Activated CD4-positive, alpha-beta T cell treated with anti-CD3 and anti-CD28 coated beads, Interleukin-2, Interleukin-6, amounts not matched to agents 100 ng/mL and 50 ng/mL, durations not matched to agents 16 hours and 8 hours (primary cell): ENCODE results near the gene POLR1H.

ENCODE experiments used
- DNase-seq: peaks from one replicate; pipeline ENCODE4 v3.0.0-alpha.2; 2020

The POLR1H gene

DNA sequence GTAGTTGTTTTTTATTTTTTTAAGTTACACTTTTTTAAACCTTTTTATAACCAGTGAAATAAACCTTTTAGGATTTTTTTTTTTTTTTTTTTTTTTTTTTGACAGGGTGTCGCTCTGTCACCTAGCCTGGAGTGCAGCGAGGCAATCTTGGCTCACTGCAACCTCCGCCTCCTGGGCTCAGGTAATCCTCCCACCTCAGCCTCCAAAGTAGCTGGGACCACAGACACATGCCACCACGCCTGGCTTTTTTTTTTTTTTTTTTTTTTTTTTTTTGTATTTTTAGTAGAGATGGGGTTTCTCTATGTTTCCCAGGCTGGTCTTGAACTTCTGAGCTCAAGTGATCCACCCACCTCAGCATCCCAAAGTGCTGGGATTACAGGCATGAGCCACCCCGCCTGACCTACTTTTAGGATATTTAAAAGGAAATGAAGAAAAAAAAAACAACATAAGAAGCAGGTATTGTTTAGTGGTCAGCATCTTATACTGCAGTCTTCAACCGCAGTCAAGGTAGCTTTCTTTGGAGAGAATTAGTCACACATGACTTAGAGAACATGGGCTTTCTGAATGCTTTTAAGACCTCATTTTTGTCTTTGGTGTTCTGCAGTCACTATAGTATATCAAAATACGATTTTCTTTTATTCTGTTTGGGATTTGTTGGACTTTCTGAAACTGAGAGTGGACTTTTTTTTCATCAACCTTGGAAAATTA is 1.6 kb downstream of the POLR1H start:
- peak; percentile 40 for DNase-seq

DNA sequence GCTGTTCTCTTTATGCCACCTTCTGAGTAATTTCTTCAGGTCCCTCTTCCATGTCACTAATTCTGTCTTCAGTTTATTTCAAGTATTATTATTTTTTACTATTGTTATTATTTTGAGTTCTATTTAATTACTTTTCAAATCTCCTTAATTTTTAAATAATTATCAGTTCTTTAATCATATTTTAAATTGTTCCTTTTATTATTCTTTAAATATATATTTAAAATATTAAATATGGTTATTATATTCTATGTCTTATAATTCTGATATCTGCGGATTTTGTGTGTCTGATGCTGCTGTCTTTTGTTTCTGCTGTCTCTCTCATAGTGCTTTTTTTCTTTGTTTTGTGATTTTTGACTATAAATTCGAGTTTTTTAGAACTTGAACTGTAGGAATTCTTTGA is 2.2 kb downstream of the POLR1H start:
- DNase-seq = no peak

DNA sequence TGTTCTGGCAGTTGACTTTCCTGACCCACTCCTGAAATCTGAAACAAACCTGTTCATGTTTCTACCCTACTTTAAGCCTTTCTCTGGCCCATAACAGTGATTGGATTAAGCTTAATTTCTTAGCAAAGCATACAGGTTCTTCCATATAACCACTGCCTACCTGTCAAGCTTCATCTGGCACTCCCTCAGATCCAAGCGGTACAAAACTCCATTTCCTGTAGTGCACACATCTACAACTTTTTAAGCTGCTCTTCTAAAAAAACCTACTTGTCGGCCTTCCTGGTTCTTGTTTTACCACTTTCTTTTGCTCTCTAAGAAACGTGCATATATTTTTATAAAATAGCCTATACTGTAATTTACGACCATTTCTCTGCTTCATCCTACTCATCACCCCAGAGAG is 5.0 kb downstream of the POLR1H start:
- DNase-seq = no peak

DNA sequence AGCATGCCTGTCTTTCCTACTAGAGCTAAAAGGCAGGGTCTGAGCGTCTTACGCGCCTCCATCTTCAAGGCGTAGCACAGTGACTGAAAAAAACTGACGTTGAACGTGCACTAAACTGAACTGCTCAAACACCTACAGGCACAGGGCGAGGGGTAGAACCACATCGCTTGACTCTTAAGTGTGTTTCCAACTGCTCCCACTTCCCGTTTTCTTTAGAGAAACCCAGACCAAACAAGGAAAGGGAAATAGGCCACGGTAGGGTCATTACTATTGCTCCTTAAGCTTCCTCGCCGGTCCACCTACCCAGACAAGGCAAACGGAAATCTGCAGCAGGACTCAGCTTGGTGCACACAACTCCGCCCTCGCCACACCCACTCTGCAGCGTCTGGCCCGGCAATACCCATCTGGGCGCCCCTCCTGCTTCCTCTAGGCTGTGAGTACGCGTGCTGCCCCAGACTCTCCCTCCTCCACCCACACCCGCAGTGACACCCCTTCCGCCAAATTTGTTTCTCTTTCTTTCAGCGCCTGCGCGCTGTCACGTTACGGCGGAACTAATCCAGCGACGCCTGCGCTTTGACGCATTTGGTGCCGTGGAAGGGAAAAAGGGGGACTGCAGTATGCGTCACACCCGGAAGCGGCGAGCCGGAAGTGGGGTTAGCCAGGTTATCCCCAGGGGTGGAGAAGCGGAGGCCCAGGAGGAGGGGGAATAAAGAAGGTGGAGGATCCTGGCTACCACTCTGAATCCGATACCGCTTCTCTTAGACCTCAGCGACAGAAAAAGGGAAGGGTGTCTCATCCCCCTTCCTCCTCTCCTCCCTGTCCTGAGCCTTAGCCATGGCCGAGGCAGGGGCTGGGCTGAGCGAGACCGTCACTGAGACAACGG is 5.8 kb downstream of the POLR1H start, which contains the start of gene PPP1R11:
TSS of gene PPP1R11 (plus strand) at position 622 of the 883 bp plus-strand sequence. CDS start at position 835, 213 bp downstream.
- DNase-seq = peak; percentile 99

DNA sequence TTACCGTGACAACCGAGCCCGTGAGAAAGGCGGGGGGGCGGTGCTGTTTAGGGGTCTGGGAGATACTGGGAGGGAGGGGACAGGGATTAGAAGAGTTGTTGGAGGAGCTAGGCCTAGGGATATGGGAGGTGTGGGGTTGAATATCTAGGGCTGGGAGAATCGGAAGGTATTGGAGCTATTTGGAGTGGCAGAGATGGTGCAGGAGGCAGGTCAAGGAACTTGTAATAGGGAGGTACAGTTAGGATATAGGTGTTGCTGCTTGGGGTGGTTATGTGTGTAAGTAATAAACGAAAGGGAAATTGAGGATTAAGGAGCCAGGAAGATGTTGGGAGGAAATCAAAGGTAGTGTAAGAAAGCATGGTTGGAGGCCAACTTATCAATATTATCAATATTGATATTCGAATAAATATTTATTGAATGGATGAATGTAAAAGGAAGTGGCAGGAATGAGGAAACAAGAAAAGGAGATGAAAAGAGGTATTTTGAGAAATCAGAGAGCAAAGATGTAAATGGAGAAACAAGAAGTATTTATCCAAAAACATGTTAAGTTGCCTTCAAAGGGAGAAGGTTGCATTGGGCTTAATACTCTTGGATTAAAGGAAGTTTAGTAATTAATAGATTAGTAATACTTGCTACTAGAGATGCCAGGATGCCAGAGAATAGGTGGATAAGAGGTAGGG is 6.5 kb downstream of the POLR1H start:
- no peak for DNase-seq

DNA sequence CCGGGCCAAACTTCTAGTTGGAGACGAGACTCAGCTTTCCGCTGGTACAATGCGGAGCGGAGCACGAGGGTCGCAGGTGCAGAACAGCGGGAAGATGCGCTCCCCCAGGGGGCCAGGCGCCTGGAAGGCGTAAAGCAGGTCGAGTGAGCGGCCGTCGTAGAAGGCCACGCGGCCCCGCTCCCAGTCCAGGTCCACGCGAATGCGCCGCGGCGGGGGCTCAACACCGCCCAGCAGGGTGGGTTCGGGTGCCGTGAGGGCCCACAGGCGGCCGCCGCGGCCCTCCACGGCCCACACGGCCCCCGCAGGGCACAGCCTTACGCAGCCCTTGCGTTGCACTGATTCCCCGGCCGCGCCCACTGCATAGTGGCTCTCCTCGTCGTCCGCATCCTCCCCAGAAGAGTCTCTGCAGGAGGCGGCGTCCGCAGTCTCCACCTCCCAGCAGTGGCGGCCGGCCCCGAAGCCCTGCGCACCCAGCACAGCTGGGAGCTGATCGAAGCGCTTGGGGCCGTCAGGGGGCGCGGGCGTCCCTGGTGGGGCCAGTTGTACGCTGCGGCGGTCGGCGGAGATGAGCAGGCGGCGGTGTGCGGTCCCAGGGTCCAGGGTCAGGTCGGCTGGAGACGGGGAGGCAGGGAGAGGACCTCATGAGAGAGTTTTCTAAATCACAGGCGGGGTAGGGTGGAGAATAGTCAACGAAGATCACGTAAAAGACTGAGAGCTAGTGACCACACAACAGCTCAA is 10.2 kb downstream of the POLR1H start:
- DNase-seq = peak; percentile 22

DNA sequence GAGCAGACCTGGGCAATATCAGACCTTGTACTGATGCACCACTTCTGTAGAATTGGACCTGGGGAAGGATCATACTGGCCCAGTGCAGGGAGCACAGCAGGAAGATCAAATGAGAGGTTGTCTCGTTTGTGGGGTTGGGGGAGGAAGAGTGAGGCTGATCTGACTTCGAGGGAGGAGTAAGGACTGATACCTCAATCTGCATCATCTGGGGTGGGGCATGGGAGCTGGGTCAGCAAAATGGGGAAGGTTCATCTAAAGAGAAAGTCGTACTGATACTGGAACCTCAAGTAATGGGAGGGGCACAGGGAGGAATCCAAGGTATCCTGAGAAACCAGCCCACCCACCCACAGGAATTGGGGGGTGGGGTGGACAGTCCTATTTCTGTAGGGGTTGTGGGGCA is 10.8 kb downstream of the POLR1H start:
- DNase-seq = no peak

DNA sequence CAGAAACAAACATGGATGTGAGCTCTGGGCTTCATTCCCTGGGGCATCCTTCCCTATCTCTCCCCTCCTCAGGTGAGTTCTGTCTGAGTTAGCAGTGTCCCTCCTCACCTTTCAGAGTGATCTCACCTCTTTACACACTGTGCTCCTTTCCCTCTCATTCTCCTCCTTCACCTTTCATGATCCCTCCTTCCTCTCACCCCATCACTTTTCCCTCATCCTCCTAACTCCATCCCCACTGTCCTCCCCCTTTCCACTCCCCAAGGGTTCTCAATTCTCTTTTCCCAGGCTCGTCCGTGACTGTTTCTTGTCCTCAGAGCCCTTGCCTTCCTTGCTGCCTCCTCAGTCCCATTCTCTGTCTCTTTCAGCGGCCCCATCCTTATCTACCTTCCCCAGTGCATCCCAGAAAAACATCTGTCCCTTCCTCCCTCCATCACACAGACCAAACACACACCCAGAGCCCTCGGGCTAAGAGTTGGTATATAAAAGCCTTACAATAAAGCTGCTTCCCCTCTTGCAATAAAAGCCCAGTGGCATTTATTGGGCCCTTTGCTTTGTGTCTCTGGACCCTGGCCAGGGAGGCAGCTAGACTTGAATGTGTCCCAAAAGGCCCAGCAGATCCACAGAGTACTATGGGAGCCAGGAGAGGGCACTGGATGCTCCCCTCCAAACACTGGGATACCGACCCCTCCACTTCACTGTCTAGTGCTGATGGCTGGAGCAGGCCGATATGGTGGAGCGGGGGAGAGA is 12.6 kb downstream of the POLR1H start:
- DNase-seq = no peak

DNA sequence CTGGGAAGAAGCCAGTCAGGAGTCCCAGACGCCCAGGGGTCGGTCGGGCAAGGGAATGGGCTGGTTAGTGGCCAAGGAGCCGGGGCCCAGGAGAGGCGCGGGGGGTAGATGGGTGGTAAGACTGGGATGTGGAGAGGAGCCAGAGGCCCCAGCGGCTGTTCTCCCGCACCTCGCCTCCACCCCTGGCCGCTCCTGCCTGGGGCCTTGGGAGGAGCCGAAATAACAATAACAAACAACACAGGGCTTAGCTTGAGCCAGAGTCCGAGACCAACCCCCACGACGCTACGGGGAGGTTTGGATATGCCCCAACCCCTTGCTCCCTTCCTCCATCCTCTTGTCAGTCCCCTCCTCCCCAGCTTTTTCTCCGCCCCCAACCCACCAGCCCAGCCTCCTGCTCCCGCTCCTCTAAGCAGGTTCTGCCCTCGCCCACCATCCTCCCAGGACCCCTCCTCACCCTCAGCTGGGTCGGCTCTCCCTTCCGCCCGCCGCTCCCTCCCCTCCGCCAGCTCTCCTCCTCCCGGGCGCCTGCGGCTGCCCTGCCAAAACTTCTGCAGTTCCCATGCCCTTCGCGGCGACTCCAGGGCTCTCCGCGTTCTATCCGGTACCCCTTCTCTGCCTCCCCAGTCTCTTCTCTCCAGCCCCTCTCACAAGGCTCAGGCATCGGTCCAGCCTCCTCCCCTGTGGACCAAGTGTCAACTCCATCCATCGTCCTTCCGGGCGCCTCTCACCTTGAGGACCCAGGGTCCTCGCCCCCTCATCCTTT is 13.4 kb downstream of the POLR1H start:
- DNase-seq = no peak

DNA sequence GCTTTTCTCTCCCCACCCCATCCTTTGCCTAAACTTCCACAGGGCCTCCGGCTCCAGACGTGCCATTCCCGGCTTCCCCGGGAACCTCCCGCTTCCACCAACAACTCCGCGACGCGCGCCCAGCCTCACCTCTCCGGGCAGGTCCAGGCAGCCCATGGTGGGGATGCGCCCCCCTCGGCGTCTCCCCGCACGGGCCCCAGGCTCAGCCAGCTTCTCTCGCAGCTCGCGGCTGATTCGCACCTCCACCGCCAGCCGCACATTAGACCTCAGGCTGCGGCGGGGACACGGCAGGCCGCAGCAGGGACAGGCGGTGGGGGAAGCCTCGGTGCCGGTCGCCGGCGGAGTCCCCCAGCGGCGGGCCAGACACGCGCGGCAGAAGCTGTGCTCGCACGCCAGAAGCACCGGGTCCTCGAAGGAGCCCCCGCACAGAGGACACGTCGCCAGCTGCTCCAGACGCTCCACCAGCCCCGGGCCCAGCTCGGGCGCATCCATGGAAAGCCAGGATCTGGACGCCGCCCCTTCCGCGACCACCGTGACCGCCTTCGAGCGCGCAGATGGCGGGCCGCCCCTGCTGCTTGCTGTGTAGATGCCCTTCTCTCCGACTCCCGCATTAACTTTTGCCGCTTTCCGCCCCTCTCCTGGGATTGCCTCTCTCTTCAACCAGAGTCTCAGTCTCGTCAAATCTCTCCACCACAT is 14.2 kb downstream of the POLR1H start, which contains the start of gene RNF39:
TSS of gene RNF39 (minus strand) at position 676 of the 696 bp plus-strand sequence. CDS start at position 492, 184 bp downstream.
- DNase-seq = no peak

DNA sequence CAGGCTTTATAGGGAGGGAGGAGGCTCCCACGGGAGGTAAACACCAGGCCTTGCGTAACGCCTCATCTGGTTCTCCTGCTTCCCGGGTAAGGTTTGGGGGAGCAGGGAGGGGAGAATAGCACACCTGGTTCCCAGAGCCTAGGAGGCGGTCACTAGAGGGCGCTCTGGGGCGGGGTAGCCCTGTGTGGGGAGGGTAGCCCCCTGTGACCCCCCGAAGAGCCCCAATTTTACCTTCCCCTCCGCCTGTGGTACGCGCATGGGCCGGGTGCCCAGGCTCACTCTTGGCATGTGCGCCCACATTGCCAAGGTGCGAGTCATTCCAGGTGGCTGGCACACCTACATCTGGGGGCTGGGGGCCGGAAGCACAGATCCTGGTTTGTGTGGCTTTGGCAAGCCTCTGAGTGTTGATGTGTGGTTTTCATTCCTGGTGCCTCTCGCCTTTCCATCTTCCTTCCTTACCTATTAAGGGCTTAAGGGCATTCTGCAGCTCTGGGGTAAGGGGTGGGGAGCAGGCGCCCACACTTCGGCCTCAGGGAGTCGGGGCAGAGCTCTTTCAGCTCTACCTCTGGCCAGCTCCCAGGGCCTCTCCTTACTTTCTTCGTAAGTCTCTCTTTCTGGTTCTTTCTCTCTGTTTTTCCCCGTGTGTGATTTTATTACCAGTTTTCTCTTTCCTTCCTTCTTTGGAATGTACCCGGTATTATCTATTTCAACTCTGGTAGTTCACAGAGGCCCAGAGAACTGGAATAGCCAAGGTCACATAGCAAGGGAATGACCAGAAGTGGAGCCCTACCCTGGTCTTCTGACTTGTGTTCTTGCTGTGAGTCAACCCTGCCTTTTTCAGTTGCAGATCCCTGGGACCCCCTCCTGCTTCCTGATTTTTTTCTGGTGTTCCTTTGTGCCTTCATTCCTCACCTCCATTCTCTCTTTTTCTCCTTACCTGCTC is 15.0 kb downstream of the POLR1H start:
- DNase-seq = no peak

DNA sequence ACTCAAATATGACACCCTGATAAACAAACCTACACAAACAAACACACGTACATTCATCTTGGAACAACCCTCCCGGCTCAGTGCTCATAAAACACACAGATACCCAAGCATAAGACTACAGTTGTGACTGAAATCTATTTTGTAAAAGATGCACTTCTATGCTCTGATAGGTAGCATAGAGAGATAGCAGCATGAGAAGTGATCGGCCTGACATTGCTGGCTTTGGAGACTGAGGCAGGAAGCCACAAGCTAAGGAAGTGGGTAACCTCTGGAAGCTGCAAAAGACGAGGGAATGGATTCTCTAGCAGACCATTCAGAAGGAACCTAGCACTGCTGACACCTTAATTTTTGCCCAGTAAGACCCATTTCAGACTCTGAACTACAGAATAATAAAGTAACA is 16.2 kb downstream of the POLR1H start:
- DNase-seq = no peak

DNA sequence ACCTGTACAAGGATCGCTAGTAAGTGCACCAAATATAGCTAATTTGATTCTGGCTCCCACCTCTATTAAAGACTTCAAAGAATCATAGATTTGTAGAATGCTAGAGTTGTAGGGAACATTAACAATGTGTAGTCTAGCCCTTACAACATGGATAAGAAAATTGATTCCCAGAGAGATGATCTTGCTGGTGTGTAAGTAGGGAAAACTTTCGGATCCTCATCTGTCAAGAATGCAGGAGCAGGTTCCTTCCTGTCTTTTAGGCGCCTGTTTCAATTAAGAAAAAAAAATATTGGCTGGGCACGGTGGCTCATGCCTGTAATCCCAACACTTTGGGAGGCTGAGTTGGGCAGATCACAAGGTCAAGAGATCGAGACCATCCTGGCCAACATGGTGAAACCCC is 26.8 kb downstream of the POLR1H start:
- DNase-seq = no peak

DNA sequence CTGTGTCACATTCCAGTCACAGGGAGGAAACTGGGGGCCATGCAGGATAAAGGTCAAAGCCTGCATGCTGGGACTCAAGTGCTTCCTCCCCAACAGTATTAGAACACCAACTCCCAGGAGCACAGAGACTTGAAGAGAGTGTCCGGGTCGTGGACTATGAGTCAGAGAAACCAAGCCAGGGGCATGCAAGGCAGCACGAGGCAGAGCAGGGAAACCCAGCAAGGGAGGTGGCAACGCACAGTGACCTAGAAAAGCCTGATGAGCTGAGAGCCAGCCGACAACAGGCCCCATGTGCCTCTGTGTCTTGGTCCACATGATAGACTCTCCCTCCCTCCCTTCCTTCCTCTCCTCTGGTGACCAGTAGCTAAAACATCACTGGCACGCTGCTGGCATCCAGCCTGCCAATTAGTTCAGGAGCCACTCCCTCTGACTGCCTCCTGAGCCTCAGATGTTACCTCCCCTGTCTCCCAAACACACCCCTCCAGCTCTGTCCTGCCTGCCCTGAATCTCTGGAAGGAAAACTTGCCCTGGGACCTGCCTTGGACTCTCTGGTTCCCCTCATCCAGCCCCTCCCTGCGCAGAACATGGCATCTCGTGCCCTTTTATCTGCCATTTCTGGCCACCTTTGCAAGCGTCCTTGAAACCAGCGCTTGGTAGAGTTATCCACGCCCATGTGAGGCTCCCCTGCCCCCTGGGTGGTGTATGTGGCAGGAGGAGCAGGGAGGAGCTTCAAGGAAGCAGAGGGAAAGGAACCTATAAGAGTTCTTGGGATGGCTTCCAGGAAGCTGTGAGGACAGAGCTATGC is 30.7 kb downstream of the POLR1H start:
- DNase-seq = no peak

DNA sequence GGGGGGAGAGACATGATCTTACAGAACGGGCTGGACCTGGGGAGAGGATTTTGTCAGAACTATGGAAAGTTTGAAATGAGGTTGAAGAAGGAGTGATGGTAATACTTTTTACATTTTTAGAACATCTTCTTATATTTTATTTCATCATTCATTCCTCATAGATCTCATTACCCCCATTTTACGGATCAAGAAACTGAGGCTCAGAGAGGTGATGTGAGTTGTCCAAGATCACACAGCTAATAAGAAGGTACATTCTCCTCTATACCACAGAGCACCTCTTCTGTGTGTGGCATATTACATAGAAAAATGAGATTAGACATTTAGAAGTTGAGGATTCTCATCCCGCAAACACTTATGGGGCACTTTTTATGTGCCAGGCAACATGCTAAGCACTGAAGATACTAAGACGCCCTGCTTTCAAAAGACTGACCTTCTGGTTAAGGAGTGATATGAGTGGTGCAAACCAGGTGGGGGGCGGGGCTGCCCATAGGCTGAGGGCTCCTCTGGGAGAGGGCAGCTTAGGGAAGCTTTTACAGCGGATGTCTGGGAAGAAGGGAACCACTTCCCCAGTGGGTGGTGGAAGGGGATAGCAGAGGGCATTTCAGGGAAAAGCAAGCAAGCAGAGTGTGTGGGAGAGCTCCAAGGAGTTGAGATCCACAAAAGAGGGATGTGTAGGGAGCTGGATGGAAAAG is 31.9 kb downstream of the POLR1H start:
- no peak for DNase-seq

DNA sequence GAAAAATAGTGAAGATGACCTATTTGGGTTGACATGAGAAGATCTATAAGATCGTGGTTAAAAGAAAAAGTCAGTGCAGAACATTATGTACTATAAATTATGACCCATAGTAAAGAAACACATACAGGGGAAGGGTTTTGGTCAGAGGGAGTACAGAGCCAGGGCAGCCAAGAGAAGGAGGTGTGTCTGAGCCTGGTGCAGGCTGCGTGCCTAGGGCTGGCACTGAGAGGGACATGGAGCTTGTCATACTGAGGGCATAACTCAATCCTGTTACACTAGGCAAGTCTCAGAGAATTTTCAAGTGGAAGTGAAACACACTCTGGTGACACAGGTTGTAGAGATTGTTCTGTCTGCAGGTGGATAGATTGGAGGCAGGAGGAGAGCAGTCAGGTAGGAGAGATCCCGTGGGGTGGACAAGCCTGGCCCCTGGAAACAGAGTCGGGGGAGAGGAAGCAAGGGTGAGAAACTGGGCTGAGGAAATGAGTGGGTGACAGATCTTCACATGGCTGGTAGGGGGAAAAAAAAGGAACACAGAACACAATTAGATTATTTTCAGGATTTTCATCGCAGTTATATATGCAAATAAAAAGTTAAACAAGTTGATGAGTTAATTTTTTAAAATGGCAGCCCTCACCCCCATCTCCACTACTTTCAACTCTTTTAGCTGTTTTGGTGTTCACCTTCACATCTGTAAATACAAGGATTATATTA is 33.0 kb downstream of the POLR1H start:
- no peak for DNase-seq

DNA sequence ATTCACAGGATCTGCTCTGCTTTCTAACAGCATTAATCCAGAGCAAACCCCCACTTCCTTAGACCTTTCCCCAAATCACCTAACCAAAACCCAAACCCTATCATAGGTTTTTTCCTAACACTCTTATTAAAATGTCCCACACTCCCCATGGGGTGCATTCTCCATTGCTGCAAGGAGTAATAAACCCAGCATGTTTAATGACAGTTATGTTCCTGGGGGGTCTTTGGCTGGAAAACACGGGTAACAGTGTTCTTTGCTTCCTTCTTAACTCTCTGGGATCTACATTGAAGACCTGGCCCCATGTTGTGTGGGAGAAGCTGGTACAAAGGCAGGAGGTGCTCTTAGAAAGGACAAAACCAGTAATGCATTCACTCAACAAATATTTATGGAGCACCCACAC is 35.8 kb downstream of the POLR1H start:
- DNase-seq = no peak
